Measurements from ENCODE around the gene ARHGAP21. TPM values are rescaled to one million over a fixed set of nuclear protein-coding genes. Genes with fewer than 3 reads are reported as not detected.

ARHGAP21 gene
- total RNA-seq, 3 donors from 2014 or later (not counting 1 experiment from before 2014, with no cell fraction given) = 30.9 to 45.8 (median 34.7) TPM

GRCh38 chr10:24533981-24534380, 189.7 kb downstream of the ARHGAP21 start:
- H3K9me3 ChIP-seq (ENCODE audit: control insufficient read depth, insufficient read depth, low read length) = no peaks in the 10 kb centered on the region
- no peak overlapping the region for H3K4me3 ChIP-seq (ENCODE audit: low read length)
- ATAC-seq = no peak
- no peaks in the 10 kb centered on the region for H3K36me3 ChIP-seq (ENCODE audit: control insufficient read depth, insufficient read depth, low read length)
- intact Hi-C loops (cut with micrococcal nuclease) = no loop called here
- TF ChIP-seq CTCF (IDR thresholded peaks at IDR 0.05) = no peak
- H3K27ac Mint-ChIP-seq = no peak overlapping the region
- WGBS (ENCODE audit: insufficient coverage) = 35% methylated on average over 3 of the region's 4 CpGs
- no peak overlapping the region for H3K4me3 Mint-ChIP-seq
- H3K27me3 ChIP-seq (ENCODE audit: control insufficient read depth, insufficient read depth, low read length) = no peaks in the 10 kb centered on the region
- H3K27me3 Mint-ChIP-seq (ENCODE audit: low read depth in 2 of 2) = peaks cover 6 to 19% of the 10 kb centered on the region in 2 donors
- H3K4me1 ChIP-seq (ENCODE audit: control insufficient read depth, insufficient read depth, low read length) = no peaks in the 10 kb centered on the region
- H3K4me1 Mint-ChIP-seq = no peaks in the 10 kb centered on the region
- H3K27ac ChIP-seq (ENCODE audit: low read length) = no peak overlapping the region
- no peaks in the 10 kb centered on the region for H3K36me3 Mint-ChIP-seq
- no peak for DNase-seq
- peaks cover 0 to 2% of the 10 kb centered on the region in 2 donors for H3K9me3 Mint-ChIP-seq

Other genes starting within 250 kb of the ARHGAP21 start
- 1 to 10 TPM; 1.2 to 1.9 (median 1.4) TPM for gene PRTFDC1, start 228.7 kb upstream of the ARHGAP21 start, total RNA-seq

Data from natural killer cell (primary cell).